CD4-positive, alpha-beta T cell treated with Interleukin-6 at 100 ng/mL for 8 hours (primary cell): ENCODE measurements around the gene IMPDH2.

Experiments used
- DNase-seq: peaks from one replicate; pipeline ENCODE4 v3.0.0-alpha.2; 2020; ENCODE audit warnings: mixed read lengths, low spot score

Gene IMPDH2

DNA sequence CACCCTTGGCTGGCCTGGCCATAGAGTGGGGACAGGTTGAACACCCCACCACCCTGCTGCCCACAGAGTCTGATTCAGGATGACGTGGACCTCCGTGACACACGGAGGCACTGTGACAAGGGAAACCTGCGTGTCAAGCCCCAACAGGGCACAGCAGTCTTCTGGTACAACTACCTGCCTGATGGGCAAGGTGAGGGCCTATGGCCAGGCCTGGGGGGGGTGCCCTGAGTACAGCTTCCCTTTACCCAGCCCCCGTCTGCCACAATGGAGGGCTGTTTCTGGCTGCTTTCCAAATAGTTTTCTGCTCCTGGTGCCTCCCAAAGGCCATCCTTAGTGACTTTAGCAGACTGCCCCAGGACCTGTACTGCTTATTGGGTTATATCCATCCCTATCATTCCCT is 23.2 kb downstream of the IMPDH2 start:
- no peak for DNase-seq

DNA sequence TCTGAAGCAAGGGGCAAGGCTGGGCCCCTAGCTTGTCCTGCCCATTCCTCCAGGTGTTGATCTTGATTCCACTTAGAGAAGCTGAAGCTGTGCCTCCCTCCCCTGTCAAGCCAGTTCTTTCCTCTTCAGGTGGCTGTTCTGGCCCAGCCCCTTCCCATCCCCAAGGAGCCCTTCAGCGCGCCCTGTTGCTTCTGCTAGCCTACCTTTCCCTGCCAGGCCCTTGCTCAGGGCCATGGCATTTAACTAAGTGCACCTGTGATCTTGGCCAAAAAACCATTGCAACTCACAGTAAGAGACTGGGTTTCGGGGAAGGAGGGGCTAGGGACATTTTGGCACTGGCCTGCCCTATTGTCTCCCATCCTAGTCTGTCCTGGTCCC is 23.9 kb downstream of the IMPDH2 start:
- DNase-seq: no peak

DNA sequence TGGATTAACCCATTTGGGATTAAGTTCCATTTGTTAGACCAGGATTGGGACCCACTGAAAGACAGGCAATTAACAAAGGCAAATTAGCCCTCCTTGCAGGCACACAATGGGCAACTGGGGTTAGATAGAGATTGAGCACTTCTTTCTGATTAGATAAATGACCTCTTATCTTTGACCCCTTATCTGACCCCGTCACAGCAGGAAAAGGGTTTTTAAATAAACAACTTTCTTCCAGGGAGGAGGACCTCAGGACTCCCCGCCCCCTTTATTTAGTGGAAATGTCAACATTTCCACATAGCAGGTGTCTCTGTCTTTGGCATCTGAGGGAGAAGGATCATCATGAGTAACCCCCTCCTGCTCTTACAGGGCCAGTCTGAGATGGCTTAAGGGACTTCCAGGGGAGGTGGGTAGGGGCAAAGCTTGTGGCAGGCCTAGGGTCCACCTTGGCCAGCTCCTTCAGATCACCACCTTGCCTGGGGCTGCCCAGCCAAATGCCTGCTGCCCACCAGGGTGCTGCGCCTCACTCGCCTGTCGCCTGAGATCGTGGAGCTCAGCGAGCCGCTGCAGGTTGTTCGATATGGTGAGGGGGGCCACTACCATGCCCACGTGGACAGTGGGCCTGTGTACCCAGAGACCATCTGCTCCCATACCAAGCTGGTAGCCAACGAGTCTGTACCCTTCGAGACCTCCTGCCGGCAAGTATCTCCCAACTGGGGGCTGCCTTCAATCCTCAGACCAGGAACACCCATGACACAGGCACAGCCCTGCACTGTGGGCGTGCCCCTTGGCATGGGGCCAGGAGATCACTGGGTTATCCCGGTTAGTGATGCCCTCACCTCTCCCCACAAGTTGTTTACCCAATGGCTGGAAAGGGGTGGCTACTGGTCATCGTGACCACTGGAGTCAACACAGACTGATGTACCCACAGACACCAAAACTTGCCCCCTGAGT is 24.6 kb downstream of the IMPDH2 start:
- no peak for DNase-seq

- DNase-seq: no peak
Observed at GRCh38 chr3:49001155-49001554, 28.0 kb downstream of the IMPDH2 start.

GRCh38 chr3:48999085-48999858 is 29.9 kb downstream of the IMPDH2 start:
- no peak for DNase-seq

GRCh38 chr3:48997714-48998637 is 31.2 kb downstream of the IMPDH2 start:
- DNase-seq: no peak

DNA sequence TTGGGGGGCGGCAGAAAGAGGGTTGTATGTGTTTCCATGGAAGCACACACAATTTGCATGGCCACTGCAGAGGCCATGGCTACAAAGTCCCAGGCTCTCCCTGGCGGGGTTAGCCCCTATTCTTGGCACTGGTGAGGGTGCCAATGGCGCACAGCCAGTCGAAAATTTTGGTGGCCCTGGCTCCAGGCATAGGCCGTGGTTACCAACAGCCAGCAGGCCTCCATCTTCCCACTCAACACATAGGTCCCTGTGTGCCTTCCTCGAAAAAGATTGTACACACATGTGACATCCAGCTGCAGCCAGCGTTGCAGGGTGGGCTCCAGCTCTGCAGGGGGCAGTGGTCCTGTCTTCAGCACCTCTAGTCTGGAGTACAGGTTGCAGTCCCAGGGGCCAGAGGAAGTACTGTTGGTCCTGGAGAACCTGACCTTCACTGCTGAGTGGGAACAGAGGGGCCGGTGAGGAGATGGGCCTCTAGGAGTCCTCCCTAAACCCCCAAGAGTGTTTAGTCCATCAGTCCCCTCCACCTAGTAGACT is 32.0 kb downstream of the IMPDH2 start:
- DNase-seq: no peak

DNA sequence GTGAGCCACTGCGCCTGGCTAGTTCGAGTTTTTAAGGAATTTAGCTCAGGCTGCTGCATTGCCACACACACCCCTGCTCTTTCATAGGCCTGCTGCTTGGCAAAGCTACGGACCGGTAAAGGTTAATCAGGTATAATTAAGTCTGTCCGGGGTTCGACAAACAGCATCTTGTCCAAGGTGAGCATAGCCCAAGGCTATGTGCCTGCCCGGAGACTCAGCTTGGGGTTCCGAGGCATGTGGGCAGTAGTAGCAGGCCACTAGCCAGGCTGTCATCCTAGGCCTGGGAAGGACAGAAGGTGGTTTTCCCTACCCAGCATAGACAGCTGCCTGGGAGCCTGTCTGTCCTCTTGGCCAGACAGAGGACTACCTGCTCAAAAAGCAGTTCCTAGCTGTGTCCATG is 32.6 kb downstream of the IMPDH2 start:
- DNase-seq: no peak

DNA sequence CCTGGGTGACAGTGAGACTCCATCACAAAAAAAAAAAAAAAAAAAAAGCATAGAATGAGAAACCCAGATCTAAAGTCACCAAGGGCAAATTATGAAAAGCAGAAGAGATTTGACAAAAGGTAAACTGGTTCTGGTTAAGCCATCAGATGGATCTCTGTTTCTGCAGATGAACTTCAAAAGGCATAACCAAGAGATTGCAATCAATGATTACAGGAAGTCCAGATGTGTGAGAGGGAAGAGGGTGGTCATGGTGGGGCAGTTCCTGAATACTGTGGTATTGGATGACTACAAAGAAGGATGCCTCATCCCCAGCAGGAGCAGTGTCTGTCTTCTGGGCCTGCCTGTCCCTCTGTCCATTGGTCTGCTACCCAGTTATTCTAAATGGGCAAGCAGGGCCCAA is 35.4 kb downstream of the IMPDH2 start:
- DNase-seq: no peak

- DNase-seq: no peak
Observed at GRCh38 chr3:48991851-48992545, 37.2 kb downstream of the IMPDH2 start.

GRCh38 chr3:48990636-48991469 is 38.3 kb downstream of the IMPDH2 start:
- peak; percentile 27 for DNase-seq

- DNase-seq: peak; percentile 71
Observed at GRCh38 chr3:48989796-48990635, 39.2 kb downstream of the IMPDH2 start, which contains the start of gene P4HTM. P4HTM (plus strand) TSS chr3:48990241; CDS start chr3:48990257, 16 bp downstream.

- no peak for DNase-seq
Observed at GRCh38 chr3:48989126-48989795, 39.9 kb downstream of the IMPDH2 start.

GRCh38 chr3:48985831-48986376 is 43.3 kb downstream of the IMPDH2 start:
- no peak for DNase-seq

GRCh38 chr3:48984663-48985062 is 44.5 kb downstream of the IMPDH2 start:
- no peak for DNase-seq

DNA sequence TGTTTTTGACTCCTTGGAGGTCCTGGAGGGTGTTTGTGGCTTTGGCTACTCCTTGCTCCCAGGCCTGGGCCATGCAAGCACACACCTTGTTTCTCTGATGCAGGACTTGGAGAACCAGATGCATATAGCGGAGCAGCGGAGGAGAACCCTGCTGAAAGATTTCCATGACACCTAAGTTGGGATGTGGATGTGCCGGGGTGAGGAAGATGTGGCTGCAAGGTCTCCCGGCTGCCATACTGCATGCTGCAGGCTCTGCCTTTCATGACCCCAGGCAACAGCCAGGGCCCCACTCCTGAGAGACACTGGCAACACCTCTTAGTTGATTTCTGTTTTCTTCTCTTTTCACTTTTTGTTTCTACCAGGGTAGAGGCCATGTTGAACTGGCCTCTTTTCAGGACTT is 46.1 kb downstream of the IMPDH2 start:
- no peak for DNase-seq

- DNase-seq: no peak
Observed at GRCh38 chr3:48982686-48983085, 46.5 kb downstream of the IMPDH2 start.

GRCh38 chr3:48982016-48982415 is 47.2 kb downstream of the IMPDH2 start:
- DNase-seq: no peak
